ENCODE measurements around the gene UPF3B.
"Not testable (repeated sequence)": the region's sequence is repeated elsewhere in the genome, so short reads cannot be mapped to it uniquely, and the experiment has no call there.

The UPF3B gene, protein sequence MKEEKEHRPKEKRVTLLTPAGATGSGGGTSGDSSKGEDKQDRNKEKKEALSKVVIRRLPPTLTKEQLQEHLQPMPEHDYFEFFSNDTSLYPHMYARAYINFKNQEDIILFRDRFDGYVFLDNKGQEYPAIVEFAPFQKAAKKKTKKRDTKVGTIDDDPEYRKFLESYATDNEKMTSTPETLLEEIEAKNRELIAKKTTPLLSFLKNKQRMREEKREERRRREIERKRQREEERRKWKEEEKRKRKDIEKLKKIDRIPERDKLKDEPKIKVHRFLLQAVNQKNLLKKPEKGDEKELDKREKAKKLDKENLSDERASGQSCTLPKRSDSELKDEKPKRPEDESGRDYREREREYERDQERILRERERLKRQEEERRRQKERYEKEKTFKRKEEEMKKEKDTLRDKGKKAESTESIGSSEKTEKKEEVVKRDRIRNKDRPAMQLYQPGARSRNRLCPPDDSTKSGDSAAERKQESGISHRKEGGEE

DNA sequence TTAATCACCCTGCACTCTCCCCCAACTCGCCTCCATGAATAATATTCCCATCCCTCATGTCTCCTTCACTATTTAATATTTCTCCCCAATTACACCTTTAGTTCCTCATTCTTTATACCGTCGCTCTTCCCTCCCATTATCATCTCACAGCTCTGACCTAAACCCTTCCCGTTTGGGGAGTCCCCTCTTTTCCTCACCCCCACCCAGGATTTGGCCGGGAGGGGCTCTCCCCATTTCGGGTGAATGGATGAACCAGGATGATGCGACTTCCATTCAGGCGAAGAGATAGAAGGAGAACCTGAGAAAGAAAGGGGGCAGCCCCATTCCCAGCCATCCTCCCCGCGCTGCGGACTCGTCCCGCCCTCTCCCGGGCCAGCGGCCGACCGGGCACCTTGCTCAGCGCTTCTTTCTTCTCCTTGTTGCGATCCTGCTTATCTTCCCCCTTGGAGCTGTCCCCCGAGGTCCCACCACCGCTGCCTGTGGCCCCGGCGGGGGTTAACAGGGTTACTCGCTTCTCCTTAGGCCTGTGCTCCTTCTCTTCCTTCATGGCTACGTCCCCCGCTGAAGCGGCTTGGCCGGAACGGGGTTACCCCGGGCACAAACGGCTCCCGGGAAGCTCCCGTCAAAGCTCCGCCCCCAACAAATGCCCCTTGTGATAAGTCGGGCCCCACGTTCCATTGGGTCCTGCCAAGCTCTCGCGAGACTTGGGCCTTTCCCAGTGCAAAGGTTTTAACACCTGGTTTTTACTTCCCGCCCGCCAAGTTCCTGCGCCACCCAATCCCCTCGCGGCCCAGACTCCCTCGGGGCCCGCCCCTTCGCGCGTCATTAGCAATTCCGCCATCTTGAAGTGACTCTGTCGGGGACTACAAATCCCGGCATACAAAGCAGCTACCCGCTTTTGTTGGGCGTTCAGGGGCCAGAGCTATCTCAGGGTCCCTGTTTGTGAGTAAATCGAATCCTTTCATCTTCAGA lies at the start of gene UPF3B:
Gene UPF3B (minus strand): TSS at position 582 of the 972 bp plus-strand sequence. CDS start 35 bp downstream, at position 547.
- peak; percentile 90 to 92 for DNase-seq

DNA sequence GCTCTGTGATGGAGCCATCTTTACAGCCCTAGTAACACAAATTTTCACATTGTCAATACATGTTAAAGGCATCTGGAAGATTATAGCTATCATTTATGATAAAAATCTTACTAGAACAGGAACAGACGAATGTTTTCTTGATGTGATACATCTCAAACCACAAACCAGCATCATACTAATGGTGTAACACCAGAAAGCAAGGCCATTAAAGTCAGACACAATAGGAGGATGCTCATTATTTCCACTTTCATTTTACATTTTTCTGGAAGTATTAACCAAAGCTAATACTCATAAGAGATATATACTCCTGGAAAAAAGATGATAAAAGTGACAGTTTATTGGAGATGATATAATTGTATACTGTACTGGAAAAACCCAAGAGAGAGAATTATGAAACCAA lies 48.2 kb upstream of the UPF3B start:
- no peak for DNase-seq

DNA sequence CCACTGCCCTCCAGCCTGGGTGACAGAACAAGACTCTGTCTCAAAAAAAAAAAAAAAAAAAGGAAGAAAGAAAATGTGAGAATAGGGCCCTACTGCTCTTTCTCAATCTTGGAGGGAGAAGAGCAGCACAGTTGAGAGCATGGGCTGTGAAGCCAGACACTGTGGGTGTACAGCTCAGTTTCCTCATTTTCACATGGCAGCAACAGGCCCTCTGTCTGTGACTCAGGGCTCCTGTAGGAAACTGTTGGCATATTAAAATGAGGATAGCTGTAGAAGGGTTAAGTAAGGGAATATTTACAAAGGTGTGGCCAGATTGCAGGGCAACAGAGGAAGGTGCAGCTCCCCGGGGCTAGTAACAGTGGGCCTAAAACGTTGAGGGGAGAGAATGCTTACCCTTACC lies 46.4 kb upstream of the UPF3B start:
- no peak for DNase-seq

DNA sequence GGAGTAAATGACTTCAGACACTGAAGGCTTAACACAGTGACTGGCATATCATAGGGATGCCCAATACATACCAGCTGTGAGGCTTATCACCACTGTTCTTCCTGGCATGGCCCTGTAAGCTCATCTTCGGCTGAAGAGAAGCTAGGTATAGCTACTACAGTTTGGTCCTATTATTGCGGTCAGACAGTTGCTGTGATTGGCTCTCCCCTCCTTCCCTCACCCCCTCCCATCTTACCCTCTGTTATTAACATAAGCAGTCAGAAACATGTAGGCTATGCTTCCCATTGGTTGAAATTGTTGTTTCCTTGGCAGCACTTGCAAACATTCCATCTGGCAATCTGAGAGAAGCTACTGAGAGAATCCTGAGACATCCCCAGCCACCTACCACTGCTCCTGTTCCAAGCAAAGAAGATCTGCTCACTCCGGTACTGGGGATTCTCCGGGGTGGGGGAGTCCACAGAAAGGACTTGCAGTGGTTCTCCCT lies 43.1 kb upstream of the UPF3B start, which contains the start of gene AKAP14:
Gene AKAP14 (plus strand): TSS at position 51 of the 484 bp plus-strand sequence. CDS start 7,331 bp downstream, outside the sequence.
- DNase-seq, result no peak

DNA sequence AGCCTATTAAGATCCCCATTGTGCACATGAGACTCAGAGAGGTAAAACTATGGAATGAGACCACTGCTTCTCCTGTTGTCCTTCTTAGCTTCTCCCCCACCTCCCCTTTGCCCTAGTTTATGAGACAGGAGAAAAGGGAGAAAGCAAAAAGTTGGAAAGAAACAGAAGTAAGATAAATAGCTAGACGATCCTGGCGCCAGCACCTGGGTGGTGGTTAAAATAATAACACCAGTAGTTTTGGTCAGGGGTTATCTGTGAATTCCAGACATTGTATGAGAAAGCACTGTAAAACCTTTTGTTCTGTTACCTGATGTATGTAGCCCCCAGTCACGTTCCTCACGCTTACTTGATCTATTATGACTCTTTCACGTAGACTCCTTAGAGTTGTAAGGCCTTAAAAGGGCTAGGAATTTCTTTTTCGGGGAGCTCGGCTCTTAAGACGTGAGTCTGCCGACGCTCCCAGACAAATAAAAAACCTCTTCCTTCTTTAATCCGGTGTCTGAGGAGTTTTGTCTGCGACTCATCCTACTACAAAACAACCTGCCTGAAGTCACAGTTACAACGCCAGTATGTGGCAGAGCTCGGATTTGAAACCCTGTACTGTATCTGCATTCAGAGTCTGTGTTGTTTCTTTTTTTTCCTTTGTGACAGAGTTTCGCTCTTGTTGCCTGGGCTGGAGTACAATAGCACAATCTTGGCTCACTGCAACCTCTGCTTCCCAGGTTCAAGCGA lies 39.4 kb upstream of the UPF3B start:
- DNase-seq, result not testable (repeated sequence)

DNA sequence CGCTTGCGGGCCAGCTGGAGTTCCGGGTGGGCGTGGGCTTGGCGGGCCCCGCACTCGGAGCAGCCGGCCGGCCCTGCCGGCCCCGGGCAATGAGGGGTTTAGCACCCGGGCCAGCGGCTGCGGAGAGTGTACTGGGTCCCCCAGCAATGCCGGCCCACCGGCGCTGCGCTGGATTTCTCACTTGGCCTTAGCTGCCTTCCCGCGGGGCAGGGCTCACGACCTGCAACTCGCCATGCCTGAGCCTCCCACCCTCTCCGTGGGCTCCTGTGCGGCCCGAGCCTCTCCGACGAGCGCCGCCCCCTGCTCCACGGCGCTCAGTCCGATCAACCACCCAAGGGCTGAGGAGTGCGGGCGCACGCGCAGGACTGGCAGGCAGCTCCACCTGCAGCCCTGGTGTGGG lies 37.9 kb upstream of the UPF3B start:
- DNase-seq, result not testable (repeated sequence)

DNA sequence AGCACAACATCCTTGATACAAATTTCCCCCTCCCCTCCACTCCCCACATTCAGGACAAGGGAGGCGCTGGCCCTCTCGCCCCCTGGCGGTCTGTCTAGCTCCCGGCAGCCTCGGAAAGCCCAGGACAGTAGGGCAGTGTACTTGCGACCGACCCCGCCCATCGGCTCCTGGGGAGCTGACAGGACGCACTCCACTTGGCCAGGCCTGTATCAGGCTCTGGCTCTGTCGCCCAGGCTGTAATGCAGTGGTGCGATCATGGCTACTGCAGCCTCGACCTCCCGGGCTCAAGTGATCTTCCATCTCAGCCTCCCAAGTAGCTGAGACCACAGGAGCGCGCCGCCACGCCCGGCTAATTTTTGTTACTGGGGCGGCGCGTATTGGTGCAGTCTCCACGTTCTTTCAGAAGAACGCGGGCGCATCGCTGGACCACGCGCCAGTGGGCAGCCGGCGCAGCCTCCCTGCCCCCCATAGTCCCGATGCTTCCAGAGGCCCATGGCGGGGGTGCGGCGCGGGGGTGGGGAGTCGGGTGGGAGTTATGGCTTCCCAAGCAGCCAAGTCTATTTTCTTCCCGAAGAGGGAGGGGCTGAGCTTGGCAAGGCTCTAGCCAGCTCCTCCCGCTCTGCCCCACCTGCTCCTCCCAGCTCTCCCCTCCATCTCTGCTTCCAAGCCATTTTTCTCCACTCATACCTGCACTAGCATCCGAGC lies 35.1 kb upstream of the UPF3B start:
- peak; percentile 36 to 37 for DNase-seq

DNA sequence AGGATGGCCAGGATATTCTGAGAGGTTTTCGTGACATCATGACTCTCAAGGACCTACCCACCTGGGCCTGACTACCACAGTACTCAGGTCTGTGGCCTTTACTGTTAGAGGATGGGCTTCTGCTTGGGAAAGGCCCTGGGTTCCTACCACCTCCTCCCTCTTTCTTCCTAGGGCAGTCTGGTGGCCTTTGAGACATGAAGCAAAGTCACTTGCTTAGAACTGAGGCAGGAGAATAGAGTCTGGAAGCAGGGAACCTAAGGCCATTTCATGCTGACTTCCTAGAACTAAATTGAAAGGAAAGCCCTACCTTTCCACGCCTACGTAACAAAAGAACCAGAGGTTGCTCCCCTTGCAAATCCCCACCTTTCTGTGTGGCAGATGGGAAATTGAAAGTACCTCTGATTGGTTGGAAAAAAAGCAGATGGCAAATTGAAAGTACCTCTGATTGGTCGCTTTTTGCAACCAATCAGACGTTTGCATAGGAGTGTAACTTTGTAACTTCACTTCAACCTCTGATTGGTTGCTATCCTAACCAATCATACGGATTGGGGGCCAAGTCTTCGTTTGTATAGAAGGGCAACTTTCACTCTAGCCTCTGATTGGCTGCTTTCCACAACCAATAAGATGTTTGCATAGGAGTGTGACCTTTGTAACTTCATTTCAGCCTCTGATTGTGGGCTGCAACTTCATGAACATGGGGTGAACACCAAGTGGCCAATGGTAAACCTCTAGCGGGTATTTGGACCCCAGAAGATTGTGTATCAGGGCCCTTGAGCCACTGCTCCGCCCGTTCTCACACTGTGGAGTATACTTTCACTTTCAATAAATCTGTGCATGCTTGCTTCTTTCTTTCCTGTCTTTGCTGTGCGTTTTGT lies 33.0 kb upstream of the UPF3B start:
- DNase-seq, result no peak

DNA sequence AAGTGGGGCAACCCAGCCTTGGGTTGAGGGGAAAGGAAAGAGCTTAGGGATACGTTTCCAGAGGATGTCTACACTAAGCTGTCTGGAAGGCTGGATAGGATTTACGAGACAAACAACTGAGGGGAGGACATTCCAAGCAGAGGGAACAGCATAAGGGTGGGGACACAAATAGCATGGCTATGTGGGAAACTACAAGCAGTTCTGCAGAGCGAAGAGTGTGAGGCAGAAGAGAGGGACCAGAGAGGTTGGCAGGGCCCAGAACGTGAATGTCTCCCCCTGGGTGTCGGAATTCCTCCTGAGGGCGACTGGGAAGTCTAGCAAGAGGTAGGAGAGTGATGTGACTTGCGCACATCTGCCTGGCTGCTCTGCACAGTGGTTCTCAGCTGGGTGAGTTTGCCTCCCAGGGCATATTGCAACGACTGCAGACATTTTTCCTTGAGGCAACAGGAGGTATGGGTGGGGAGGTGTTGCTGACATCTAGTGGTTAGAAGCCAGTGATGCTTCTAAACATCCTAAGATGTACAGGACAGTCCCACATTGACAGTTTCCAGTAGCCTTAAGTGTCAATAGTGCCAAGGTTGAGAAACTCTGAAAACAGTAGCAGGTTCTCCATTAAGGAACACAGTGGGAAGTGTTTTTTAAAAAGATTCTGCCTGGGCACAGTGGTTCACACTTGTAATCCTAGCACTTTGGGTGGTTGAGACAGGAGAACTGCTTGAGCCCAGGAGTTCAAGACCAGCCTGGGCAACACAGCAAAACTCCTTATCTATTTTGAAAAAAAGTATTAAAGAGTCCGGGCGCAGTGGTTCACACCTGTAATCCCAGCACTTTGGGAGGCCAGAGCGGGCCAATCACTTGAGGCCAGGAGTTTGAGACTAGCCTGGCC lies 28.0 kb upstream of the UPF3B start:
- peak; percentile 2 to 6 for DNase-seq

DNA sequence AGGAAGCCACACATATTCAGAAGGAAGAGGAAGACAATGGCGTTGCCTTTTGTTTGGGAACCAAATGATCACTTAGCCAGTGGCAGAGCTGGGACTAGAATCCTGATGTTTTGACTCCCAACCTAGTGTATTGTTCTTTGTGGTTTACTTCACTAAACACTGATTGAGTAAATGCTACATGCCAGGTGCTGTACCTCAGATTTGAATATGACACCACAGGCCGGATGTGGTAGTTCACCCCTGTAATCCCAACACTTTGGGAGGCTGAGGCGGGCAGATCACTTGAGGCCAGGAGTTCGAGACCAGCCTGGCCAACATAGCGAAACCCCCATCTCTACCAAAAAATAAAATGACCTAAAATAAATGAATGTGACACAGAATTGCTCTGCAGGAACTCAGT lies 27.3 kb upstream of the UPF3B start:
- no peak for DNase-seq

DNA sequence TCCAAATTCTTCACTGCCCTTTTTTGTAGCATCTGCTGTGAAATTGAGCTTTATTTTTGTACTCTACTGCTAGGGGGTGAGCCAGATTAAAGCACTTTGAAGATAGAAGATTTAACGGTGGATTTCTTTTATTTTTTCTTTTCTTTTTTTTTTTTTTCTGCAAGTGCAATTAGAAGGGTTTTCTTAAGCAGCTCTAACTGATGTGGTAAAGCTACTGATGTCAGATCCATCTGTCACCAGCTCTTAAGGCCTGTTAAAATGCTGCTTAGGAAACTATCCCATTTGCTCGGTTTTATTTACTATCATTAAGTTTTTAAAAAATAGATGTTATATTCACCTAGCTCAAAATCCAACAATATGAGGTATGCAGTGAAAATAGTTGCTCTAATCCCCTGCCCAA lies 26.0 kb upstream of the UPF3B start:
- DNase-seq, result no peak

DNA sequence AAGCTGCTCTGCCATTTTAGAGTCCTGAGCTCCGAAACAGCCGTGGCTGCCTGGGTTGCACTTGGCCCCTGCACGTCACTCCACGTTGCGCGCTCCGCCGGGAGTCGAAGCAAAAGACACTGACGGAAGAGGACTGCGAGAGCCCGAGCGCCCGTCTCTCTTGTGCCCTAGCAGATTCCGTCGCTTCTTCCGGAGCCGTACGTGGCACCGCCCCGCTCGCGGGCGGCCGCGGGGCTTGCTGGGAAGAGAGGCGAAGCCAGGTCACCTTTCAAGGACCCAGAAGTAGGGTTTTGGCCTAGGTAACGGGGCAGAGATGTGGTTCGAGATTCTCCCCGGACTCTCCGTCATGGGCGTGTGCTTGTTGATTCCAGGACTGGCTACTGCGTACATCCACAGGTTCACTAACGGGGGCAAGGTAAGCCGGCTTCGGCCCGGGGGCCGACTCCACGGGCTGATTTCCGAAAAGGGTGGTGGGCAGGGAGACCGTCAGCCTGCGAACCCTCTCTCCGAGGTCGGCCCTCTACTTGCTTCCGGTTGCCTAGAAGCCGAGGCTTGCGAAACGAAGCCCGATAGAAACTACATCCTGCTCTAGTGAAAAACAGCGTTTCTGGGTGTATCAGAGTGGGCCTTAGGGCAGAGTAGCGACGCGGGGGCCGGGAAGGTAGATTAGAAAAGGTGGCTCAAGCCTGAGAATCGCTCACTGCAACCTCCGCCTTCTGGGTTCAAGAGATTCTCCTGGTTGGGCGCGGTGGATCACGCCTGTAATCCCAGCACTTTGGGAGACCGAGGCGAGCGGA lies 19.0 kb upstream of the UPF3B start, which contains the start of the genes NDUFA1 and RNF113A:
Gene NDUFA1 (plus strand): TSS at position 234 of the 797 bp plus-strand sequence. CDS start 80 bp downstream, at position 314.
Gene RNF113A (minus strand): TSS at position 135 of the 797 bp plus-strand sequence. CDS start 120 bp downstream, at position 15.
- DNase-seq, result peak; percentile 75 to 78

DNA sequence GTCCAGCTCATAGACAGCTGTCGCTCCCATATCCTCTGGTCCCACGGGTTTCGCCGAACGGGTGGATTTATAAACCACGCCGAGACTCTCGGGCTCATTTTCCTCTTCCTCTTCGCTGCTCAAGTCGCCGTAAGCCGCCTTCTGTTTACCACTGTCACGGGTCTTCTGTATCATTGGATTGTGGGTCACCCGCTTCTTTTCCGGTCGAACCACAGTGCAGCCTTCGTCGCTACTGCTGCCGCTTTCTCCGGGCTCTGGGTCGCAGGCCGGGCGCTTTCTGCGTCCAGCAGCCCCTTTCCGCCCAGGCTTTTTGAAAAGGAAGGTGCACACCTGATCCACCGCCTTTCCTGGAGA lies 18.5 kb upstream of the UPF3B start:
- no peak for DNase-seq

DNA sequence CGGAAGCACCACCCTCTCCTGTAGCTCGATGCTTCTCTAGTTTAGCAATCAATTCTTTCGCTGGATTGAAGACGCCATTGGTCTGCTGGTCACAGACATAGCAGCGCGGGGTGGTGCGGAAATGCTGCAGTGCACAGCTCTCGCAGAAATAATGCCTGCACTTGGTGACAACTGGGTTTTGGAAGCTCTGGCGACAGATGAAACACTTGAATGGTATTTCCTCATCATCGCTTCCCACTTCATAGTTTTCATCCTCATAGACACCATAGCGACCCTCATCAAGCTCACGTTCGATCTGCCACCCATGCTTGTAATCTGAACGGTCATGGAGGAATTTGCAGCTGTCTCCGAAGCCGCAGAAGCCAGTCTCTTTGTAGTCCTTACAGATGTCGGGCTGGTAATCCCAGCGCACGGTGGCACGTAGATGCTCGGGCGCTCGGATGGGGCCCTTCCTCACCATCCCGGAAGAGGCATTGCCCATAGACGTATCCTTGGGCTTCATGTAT lies 17.9 kb upstream of the UPF3B start:
- peak in 1 of 2 experiments; percentile 1 for DNase-seq

DNA sequence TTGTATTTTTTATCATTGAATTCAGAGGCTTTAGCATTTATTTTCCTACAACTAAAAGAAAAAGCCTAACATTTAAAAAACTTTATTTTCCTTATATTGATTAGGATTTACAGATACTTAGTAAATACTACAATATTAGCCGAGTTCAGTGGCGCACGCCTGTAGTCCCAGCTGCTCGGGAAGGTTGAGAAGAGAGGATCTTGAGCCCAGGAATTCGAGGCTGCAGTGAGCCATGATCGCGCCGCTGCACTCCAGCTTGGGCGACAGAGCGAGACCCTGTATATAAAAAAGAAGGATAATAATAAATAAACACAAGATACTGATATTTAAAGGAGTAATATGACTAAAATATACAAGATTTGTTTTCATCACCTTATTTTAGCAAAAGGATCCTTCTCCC lies 681 bp upstream of the UPF3B start:
- DNase-seq, result no peak

DNA sequence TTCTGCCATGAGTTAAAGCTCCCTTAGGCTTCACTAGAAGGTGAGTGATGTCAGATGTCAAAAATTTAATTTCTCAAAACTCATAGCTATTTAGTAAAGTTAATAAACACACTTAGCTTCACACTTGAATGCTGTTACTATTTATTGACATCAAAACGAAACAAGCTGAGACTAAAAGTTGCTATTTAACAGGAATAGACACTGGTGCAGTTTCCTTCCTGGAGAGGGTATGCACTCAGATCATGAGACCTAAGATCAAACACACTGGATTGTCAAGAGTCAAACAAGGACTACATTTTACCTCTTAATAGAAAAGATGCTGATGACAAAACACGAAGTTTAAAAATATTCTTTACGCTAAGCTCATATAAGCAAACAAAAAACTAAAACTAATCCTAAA lies 18.9 kb downstream of the UPF3B start:
- DNase-seq, result no peak

DNA sequence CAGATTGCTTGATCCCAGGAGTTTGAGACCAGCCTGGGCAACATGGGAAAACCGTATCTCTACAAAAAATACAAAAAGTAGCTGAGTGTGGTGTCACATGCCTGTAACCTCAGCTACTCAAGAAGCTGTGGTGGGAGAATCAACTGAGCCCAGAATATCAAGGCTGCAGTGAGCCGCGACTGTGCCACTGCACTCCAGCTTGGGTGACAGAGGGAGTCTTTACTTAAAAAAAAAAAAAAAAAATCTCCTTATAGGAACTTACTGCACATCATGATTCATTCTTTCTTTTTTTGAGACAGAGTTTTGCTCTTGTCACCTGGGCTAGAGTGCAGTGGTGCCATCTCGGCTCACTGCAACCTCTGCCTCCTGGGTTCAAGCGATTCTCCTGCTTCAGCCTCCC lies 24.3 kb downstream of the UPF3B start:
- no peak for DNase-seq

DNA sequence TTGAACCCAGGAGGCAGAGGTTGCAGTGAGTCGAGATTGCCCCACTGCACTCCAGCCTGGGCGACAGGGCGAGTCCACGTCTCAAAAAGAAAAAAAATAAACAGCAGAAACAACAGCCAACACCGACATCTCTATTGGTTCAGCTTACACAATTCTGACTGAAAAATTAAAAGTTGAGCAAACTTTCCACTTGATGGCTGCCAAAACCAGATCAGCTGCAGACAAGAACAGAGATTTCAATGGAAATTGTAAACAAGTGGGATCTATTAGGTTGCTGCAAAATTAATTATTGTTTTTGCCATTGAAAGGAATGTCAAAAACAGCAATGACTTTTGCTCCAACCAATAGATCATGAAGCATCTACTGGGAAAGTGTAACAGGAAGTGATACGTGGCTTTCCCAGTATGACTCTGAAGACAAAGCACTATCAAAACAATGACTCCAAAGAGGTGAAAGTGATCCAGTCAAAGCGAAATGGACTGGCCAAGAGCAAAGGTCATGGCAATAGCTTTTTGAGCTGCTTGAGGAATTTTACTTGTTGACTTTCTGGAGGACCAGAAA lies 26.3 kb downstream of the UPF3B start:
- no peak for DNase-seq

All from activated CD4-positive, alpha-beta T cell treated with anti-CD3 and anti-CD28 coated beads, Interleukin-2, amount 50 U/mL, for 4 hours (primary cell).